Esophagus squamous epithelium (tissue), 4 donors: ENCODE measurements around the gene CEP164.

Experiments used
- POLR2A ChIP-seq, 4 donors: fragments of 450-650 bp; IDR thresholded peaks; one replicate each; pipeline ENCODE4 v1.6.1; 2017; ENCODE audit warnings: antibody characterized with exemption in 4 of 4, mild to moderate bottlenecking in 4 of 4, moderate library complexity in 3 of 4
- TF ChIP-seq, protein P1 (sequence below), 6 experiments: fragments of 450-650 bp in 4 of 6; fragments of 200-600 bp in 2 of 6; sonication (generic) in 2 of 6; IDR thresholded peaks; one replicate each; pipeline ENCODE4 v1.5.1; 2016 to 2019; ENCODE audit warnings: antibody characterized with exemption in 6 of 6, mild to moderate bottlenecking in 4 of 6, moderate library complexity in 4 of 6

DNA sequence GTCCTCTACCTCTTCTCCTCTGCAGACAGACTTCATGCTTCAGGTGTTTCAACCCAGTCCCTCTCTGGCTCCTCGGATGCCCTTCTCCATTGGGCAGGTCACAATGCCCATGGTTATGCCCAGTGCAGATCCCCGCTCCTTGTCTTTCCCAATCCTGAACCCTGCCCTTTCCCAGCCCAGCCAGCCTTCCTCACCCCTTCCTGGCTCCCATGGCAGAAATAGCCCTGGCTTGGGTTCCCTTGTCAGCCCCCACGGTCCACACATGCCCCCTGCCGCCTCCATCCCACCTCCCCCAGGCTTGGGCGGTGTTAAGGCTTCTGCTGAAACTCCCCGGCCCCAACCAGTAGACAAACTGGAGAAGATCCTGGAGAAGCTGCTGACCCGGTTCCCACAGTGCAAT, 45.8 kb upstream of the CEP164 start:
- TF ChIP-seq, protein P1, sequence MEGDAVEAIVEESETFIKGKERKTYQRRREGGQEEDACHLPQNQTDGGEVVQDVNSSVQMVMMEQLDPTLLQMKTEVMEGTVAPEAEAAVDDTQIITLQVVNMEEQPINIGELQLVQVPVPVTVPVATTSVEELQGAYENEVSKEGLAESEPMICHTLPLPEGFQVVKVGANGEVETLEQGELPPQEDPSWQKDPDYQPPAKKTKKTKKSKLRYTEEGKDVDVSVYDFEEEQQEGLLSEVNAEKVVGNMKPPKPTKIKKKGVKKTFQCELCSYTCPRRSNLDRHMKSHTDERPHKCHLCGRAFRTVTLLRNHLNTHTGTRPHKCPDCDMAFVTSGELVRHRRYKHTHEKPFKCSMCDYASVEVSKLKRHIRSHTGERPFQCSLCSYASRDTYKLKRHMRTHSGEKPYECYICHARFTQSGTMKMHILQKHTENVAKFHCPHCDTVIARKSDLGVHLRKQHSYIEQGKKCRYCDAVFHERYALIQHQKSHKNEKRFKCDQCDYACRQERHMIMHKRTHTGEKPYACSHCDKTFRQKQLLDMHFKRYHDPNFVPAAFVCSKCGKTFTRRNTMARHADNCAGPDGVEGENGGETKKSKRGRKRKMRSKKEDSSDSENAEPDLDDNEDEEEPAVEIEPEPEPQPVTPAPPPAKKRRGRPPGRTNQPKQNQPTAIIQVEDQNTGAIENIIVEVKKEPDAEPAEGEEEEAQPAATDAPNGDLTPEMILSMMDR (IDR thresholded peaks at IDR 0.05), result no peak
- TF ChIP-seq POLR2A (IDR thresholded peaks at IDR 0.05), result no peak
